Cardiac muscle cell (in vitro differentiated cells and primary cell): ENCODE results near the gene SPATA31E1. TPM values are rescaled to one million over a fixed set of nuclear protein-coding genes. Genes with fewer than 3 reads are reported as not detected.

Source experiments
- DNase-seq, 2 donors: peaks; one replicate each; pipeline versions ENCODE4 v3.0.0 to v3.0.0-alpha.2; 2010 to 2017; ENCODE audit warnings: low read depth in 1 of 2, low spot score in 1 of 2
- H3K27ac ChIP-seq: fragments of 200-600 bp; sonication (generic); 2 replicates; pipeline ENCODE4 v1.5.1; 2016
- H3K27me3 ChIP-seq: fragments of 200-600 bp; sonication (generic); 2 replicates; pipeline ENCODE4 v1.6.0; 2016; ENCODE audit warnings: control low read depth
- H3K36me3 ChIP-seq: fragments of 200-600 bp; sonication (generic); 2 replicates; pipeline ENCODE4 v1.5.1; 2016; ENCODE audit warnings: control low read depth
- H3K4me1 ChIP-seq: fragments of 200-600 bp; sonication (generic); 2 replicates; pipeline ENCODE4 v1.8.1; 2017; ENCODE audit warnings: low read depth, mild to moderate bottlenecking, mixed run types
- H3K4me3 ChIP-seq: fragments of 200-600 bp; sonication (generic); 2 replicates; pipeline ENCODE4 v1.5.1; 2016; ENCODE audit warnings: mild to moderate bottlenecking
- H3K9me3 ChIP-seq: fragments of 200-600 bp; sonication (generic); 2 replicates; pipeline ENCODE4 v1.5.1; 2017; ENCODE audit warnings: low read depth, mild to moderate bottlenecking, control low read depth
- polyA plus RNA-seq: library from polyadenylated mRNA; unstranded; fragments of >200 nt; fragmentation: Nextera tagmentation; extraction: Ambion mirVana; gene quantifications from 2 replicates; pipeline ENCODE4 v1.2.1, GENCODE V29; 2016
- total RNA-seq: library from RNA; depleted of rRNA; stranded (reverse); fragments of >200 nt; gene quantifications from 2 replicates; pipeline ENCODE4 v1.2.3, GENCODE V29; 2016
- TF ChIP-seq, protein P1 (sequence below): IDR thresholded peaks from 2 replicates; pipeline ENCODE4 v1.5.1; 2012; ENCODE audit warnings: low read depth, mild to moderate bottlenecking, low read length

The SPATA31E1 gene
- total and polyA plus RNA-seq, 2 experiments from 2014 or later, result not detected

DNA sequence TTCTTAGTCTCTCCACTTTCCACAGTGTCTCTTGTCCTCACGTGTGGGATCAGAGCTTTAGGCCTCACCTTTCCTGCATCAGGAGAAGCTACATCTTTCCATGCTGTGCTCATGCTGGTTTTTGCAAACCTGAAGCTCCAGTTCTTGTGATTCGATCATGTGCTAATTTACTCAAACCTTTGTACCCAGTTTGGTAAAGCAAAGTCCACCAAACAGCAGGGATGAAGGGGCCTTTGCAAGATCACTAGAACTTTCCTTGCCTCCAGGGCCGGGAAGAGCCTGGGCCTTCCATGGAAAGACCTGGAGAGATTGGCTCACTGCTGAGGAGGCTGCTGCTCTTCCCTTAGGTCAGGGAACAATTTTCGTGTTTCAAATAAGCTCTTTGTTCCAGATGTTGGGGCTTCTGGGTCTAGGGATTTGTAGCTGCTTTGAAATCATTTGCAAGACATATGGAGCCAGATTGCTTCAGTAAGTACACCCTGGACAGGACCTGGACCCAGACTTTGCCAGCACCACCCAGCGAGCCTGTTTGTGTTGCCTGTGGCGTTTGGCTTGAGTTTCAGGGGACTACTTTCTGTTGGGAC is 18.7 kb upstream of the SPATA31E1 start:
- Histone ChIP-seq H3K4me1 (no peaks in the 10 kb centered on the region), H3K9me3 (no peaks in the 10 kb centered on the region), H3K4me3 (no peak overlapping the region), H3K27ac (no peak overlapping the region), H3K36me3 (no peaks in the 10 kb centered on the region), H3K27me3 (no peaks in the 10 kb centered on the region)
- TF ChIP-seq, protein P1, sequence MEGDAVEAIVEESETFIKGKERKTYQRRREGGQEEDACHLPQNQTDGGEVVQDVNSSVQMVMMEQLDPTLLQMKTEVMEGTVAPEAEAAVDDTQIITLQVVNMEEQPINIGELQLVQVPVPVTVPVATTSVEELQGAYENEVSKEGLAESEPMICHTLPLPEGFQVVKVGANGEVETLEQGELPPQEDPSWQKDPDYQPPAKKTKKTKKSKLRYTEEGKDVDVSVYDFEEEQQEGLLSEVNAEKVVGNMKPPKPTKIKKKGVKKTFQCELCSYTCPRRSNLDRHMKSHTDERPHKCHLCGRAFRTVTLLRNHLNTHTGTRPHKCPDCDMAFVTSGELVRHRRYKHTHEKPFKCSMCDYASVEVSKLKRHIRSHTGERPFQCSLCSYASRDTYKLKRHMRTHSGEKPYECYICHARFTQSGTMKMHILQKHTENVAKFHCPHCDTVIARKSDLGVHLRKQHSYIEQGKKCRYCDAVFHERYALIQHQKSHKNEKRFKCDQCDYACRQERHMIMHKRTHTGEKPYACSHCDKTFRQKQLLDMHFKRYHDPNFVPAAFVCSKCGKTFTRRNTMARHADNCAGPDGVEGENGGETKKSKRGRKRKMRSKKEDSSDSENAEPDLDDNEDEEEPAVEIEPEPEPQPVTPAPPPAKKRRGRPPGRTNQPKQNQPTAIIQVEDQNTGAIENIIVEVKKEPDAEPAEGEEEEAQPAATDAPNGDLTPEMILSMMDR, result no peak
- DNase-seq, result no peak

DNA sequence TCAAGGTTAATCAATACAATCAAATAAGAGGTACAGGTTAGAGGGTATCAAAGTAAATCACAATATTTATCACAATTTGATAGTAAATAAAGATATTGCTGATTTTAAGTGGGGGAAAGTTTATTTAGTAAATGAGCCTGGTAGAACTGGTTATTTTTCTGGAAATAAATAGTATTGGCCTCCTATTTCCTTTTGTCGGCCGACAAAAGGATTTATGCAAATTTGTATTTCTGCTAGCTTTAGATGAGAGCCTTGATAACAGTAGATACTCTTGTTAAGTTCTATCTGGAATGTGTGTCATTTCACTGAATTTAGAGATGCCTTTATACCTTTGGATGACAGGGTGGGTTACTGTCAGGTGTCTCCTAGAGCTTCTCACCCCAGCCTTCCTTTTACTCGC is 17.8 kb upstream of the SPATA31E1 start:
- no peaks in the 10 kb centered on the region for H3K27me3 ChIP-seq
- H3K27ac ChIP-seq, result no peak overlapping the region
- H3K9me3 ChIP-seq, result no peaks in the 10 kb centered on the region
- DNase-seq, result no peak
- H3K4me1 ChIP-seq, result no peaks in the 10 kb centered on the region
- H3K36me3 ChIP-seq, result no peaks in the 10 kb centered on the region
- H3K4me3 ChIP-seq, result no peak overlapping the region
- TF ChIP-seq, protein P1, result no peak

DNA sequence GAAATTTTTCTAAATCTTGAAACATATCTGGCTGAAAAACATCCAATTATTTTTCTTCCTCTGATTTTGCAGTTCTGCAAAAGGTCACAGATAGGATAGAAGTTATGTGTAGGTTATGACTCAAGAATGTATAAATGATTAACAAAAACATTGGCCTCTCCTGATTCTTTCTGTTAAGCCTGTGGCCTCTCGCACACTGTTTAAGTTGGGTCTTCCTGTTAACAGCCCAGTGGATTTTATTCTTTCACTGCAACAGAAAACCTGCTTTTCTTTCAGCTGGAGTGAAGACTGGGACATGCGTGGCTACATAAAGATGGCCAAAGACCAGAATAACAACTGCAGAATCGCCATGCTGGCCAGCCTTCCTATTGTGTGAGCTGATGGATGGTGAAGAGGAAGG is 17.1 kb upstream of the SPATA31E1 start:
- Histone ChIP-seq H3K9me3 (no peaks in the 10 kb centered on the region), H3K4me3 (no peak overlapping the region), H3K4me1 (no peaks in the 10 kb centered on the region), H3K27me3 (no peaks in the 10 kb centered on the region), H3K27ac (no peak overlapping the region), H3K36me3 (no peaks in the 10 kb centered on the region)
- no peak for DNase-seq
- TF ChIP-seq, protein P1, result no peak

DNA sequence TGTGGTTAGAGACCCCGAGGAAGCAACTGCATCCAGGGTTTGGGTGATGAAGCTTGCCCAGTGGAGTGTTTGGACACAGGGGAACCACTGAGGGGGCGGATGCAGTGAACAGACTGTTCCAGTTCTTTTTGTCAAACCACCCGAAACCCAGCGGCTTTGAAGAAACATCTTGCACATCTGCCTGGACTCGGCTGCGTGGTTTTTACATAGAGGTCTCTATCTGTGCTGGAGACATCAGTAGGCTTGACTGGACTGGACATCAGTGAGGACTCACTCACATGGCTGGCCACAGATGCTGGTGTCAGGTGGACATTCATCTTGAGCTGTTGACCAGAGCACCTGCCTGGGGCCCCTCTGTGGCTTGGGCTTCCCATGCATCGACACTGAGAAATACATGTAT is 15.3 kb upstream of the SPATA31E1 start:
- TF ChIP-seq, protein P1, result no peak

DNA sequence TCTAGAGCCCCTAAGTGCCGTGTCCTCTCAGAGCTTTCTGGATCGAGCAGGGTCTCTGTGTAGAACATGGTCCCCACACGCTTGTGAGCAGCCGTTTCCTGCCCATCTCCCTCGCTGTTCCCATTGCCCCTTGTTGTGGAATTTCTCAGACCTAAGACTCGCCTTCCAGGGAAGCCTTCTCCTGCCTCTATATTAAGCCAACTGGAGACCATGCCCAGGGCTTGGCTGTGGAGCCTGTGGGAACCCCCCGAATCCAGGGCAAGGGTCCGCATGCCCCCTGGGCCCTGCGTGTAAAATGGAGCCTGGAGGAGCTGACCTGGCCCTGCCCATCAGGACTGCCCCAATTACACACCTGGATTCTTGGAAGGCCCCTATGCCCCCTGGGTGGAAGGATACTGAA is 14.5 kb upstream of the SPATA31E1 start:
- no peaks in the 10 kb centered on the region for H3K27me3 ChIP-seq
- no peaks in the 10 kb centered on the region for H3K36me3 ChIP-seq
- no peaks in the 10 kb centered on the region for H3K4me1 ChIP-seq
- no peak overlapping the region for H3K27ac ChIP-seq
- H3K4me3 ChIP-seq, result no peak overlapping the region
- no peaks in the 10 kb centered on the region for H3K9me3 ChIP-seq
- DNase-seq, result no peak
- TF ChIP-seq, protein P1, result no peak

More for the DNA sequence above, 15.3 kb upstream of the SPATA31E1 start:
- Histone ChIP-seq H3K9me3 (no peaks in the 10 kb centered on the region), H3K36me3 (no peaks in the 10 kb centered on the region), H3K27ac (no peak overlapping the region), H3K4me1 (no peaks in the 10 kb centered on the region), H3K27me3 (no peaks in the 10 kb centered on the region), H3K4me3 (no peak overlapping the region)
- no peak for DNase-seq

DNA sequence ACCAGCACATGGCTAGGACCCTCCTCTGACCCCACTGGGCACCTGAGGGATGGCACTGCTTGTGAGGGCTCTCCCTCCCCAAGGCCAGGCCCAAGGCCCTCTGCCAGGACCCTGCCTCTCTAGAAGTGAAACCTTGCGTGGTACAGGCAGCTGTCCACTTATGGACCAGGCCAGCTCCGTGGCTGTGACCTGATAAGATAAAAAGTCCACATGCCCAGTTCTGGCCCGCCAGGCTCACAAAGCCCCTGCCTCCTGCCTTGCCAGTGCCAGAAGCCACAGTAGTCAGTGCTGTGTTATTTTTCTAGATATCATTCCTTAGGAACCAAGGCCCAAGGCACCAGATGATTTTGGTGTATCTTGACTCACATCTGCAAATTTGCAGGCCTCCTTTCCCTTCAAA is 14.0 kb upstream of the SPATA31E1 start:
- TF ChIP-seq, protein P1, result no peak
- no peak overlapping the region for H3K4me3 ChIP-seq

More for the DNA sequence above, 14.0 kb upstream of the SPATA31E1 start:
- no peaks in the 10 kb centered on the region for H3K4me1 ChIP-seq
- H3K36me3 ChIP-seq, result no peaks in the 10 kb centered on the region
- H3K9me3 ChIP-seq, result no peaks in the 10 kb centered on the region
- no peaks in the 10 kb centered on the region for H3K27me3 ChIP-seq
- DNase-seq, result no peak
- no peak overlapping the region for H3K27ac ChIP-seq
